ENCODE data around the gene TMEFF1.
"Not testable (repeated sequence)": the region's sequence is repeated elsewhere in the genome, so short reads cannot be mapped to it uniquely, and the experiment has no call there.

TMEFF1 gene

GRCh38 chr9:100492952-100493351 lies 20.0 kb downstream of the TMEFF1 start:
- DNase-seq (ENCODE audit: low read depth) = no peak

- no peak for DNase-seq (ENCODE audit: low read depth)
These were observed 25.6 kb downstream of the TMEFF1 start for GRCh38 chr9:100498592-100498991.

GRCh38 chr9:100499460-100499859 lies 26.5 kb downstream of the TMEFF1 start:
- DNase-seq (ENCODE audit: low read depth) = no peak

- DNase-seq (ENCODE audit: low read depth) = no peak
These were observed 26.9 kb downstream of the TMEFF1 start for GRCh38 chr9:100499866-100500265.

GRCh38 chr9:100505564-100506159 lies 32.7 kb downstream of the TMEFF1 start:
- peak; percentile 40 for DNase-seq (ENCODE audit: low read depth)

- DNase-seq (ENCODE audit: low read depth) = not testable (repeated sequence)
These were observed 34.4 kb downstream of the TMEFF1 start for GRCh38 chr9:100507350-100507749.

- DNase-seq (ENCODE audit: low read depth) = no peak
These were observed 38.3 kb downstream of the TMEFF1 start for GRCh38 chr9:100511205-100511604.

- DNase-seq (ENCODE audit: low read depth) = no peak
These were observed 42.9 kb downstream of the TMEFF1 start for GRCh38 chr9:100515578-100516494.

GRCh38 chr9:100521282-100521681 lies 48.3 kb downstream of the TMEFF1 start:
- DNase-seq (ENCODE audit: low read depth) = no peak

GRCh38 chr9:100525563-100525962 lies 52.6 kb downstream of the TMEFF1 start:
- DNase-seq (ENCODE audit: low read depth) = no peak

- not testable (repeated sequence) for DNase-seq (ENCODE audit: low read depth)
These were observed 54.3 kb downstream of the TMEFF1 start for GRCh38 chr9:100527180-100527794.

- DNase-seq (ENCODE audit: low read depth) = no peak
These were observed 61.5 kb downstream of the TMEFF1 start for GRCh38 chr9:100534401-100534800.

GRCh38 chr9:100540327-100540726 lies 67.4 kb downstream of the TMEFF1 start:
- no peak for DNase-seq (ENCODE audit: low read depth)

- DNase-seq (ENCODE audit: low read depth) = no peak
These were observed 76.1 kb downstream of the TMEFF1 start for GRCh38 chr9:100549048-100549447.

GRCh38 chr9:100554935-100555401 lies 82.0 kb downstream of the TMEFF1 start:
- no peak for DNase-seq (ENCODE audit: low read depth)

- no peak for DNase-seq (ENCODE audit: low read depth)
These were observed 82.5 kb downstream of the TMEFF1 start for GRCh38 chr9:100555471-100555870.

GRCh38 chr9:100557053-100557452 lies 84.1 kb downstream of the TMEFF1 start:
- DNase-seq (ENCODE audit: low read depth) = no peak

- no peak for DNase-seq (ENCODE audit: low read depth)
These were observed 88.3 kb downstream of the TMEFF1 start for GRCh38 chr9:100561256-100561655.

- DNase-seq (ENCODE audit: low read depth) = no peak
These were observed 94.9 kb downstream of the TMEFF1 start for GRCh38 chr9:100567856-100568255.

GRCh38 chr9:100573655-100574260 lies 100.8 kb downstream of the TMEFF1 start:
- no peak for DNase-seq (ENCODE audit: low read depth)

GRCh38 chr9:100575006-100575405 lies 102.1 kb downstream of the TMEFF1 start:
- DNase-seq (ENCODE audit: low read depth) = no peak

GRCh38 chr9:100575765-100576386 lies 102.9 kb downstream of the TMEFF1 start:
- no peak for DNase-seq (ENCODE audit: low read depth)
